Pancreas (tissue), 10 donors: Measurements from ENCODE around the gene SH2B3. TPM values are rescaled to one million over a fixed set of nuclear protein-coding genes. Genes with fewer than 3 reads are reported as not detected.
"Not testable (repeated sequence)": the region's sequence is repeated elsewhere in the genome, so short reads cannot be mapped to it uniquely, and the experiment has no call there.

Source experiments
- ATAC-seq, 4 donors: fragments of 200-7000 bp; cut with Tn5 transposase; one replicate each; pipeline versions ENCODE4 v1.8.0 to v1.9.1; 2020; ENCODE audit warnings: mild to moderate bottlenecking in 4 of 4, moderate library complexity in 4 of 4
- DNase-seq, 6 donors: peaks; one replicate each; pipeline ENCODE4 v3.0.0-alpha.2; 2020
- FAIRE-seq: peaks from 2 replicates; lab custom pipeline; 2012; peaks lifted over from hg19 to GRCh38; lab: Jason Lieb, UNC
- H3K27ac ChIP-seq, 4 donors: fragments of 200-600 bp; sonication (generic); 1 replicate in 3 of 4; 2 replicates in 1 of 4; pipeline versions ENCODE4 v1.5.0 to v1.8.0; 2020
- H3K27me3 ChIP-seq, 4 donors: fragments of 200-600 bp; one replicate each; pipeline ENCODE4 v1.8.0; 2021
- H3K36me3 ChIP-seq, 3 donors: fragments of 200-600 bp; sonication (generic) in 1 of 3; one replicate each; pipeline versions ENCODE4 v1.5.0 to v1.8.0; 2020 to 2021
- H3K4me1 ChIP-seq, 3 donors: fragments of 200-600 bp; one replicate each; pipeline ENCODE4 v1.8.0; 2021
- H3K4me3 ChIP-seq, 4 donors: fragments of 200-600 bp; sonication (generic) in 2 of 4; one replicate each; pipeline versions ENCODE4 v1.5.0 to v1.8.0; 2020 to 2021
- H3K9me3 ChIP-seq, 4 donors: fragments of 200-600 bp; one replicate each; pipeline ENCODE4 v1.8.0; 2021
- WGBS, 2 donors: extraction: QIAGEN DNeasy Blood & Tissue Kit; methylation state at CpG; one replicate each; pipeline ENCODE4 v1.1.7; 2013; 5-methylcytosine and 5-hydroxymethylcytosine counted together
- intact Hi-C, 3 donors: fragments of 100-400 bp; cut with DNase I; formaldehyde crosslinking; loops; one replicate each; pipeline versions ENCODE4 v1.11.1 to v1.14.2; 2022
- polyA plus RNA-seq, 2 donors: library from polyadenylated mRNA; stranded (reverse); fragments of 200-250 nt; gene quantifications; one replicate each; pipeline ENCODE4 v1.2.3, GENCODE V29; 2013
- total RNA-seq, 6 donors: library from RNA; stranded (reverse); fragmentation: NEBNext Ultra II Directional in 4 of 6; extraction: Animal tissue kit (Norgen Biotek cat#: 25700) in 4 of 6; gene quantifications; one replicate each; pipeline versions ENCODE4 v1.2.1 to v1.2.4, GENCODE V29; 2021 to 2023
- TF ChIP-seq, protein P1 (sequence below), 4 donors: fragments of 200-600 bp; sonication (generic) in 3 of 4; IDR thresholded peaks; one replicate each; pipeline versions ENCODE4 v1.5.0 to v1.8.0; 2021; ENCODE audit warnings: antibody characterized with exemption in 4 of 4
- donor health status: healthy with polysubstance abuse.
- donor health status: DM: no; HTN: no; CAD: no; lungs with moderate emphysema.
- donor health status: DM: no; HTN: no; CAD: no.
- donor health status: control.
- donor health status: control.
- donor health status: Bipolar disorder and iron deficiency.
- donor health status: DM: yes; HTN: yes; CAD: no.
- donor health status: DM: no; HTN: no; CAD: no.
- donor health status: DM: no; HTN: no; CAD: no.
- donor health status: DM: yes; HTN: yes; CAD: no.

The SH2B3 gene
- total and polyA plus RNA-seq, 8 donors = 2.8 to 15.0 (median 6.5) TPM

DNA sequence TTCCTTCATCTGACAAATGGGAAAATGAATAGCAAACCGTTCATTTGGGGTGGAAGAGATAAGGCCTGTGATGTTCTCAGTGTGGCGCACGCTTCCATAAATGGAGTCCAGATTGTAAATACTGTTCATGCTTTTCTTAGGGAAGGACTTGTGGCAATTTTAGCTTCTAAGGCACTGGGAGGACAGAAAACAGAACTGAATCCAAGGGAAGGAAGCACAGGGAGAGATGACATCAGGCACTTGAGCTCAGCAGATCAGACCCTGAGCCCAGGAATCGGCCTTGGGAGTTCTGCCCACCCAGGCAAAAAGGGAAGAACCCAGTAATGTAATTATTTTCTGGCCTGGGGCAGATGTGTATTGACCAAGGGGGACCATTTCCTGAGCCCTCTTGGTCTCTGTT lies 7.2 kb upstream of the SH2B3 start:
- Histone ChIP-seq H3K4me3 (no peak overlapping the region), H3K27ac (peak overlapping the region in 1 of 4 donors; percentile 39), H3K36me3 (no peaks in the 10 kb centered on the region), H3K4me1 (peaks cover 0 to 16% (median 0%) of the 10 kb centered on the region in 3 donors), H3K27me3 (no peaks in the 10 kb centered on the region), H3K9me3 (no peaks in the 10 kb centered on the region)
- DNase-seq (no peak), ATAC-seq (peak in 1 of 4 donors; percentile 6), FAIRE-seq (no peak)
- intact Hi-C loops = loop anchor here in 2 of 3 donors (5.0 to 10.0 kb wide), 2 partner anchors 54 to 136 kb away; no protein-coding TSS in a partner anchor
- TF ChIP-seq, protein P1, sequence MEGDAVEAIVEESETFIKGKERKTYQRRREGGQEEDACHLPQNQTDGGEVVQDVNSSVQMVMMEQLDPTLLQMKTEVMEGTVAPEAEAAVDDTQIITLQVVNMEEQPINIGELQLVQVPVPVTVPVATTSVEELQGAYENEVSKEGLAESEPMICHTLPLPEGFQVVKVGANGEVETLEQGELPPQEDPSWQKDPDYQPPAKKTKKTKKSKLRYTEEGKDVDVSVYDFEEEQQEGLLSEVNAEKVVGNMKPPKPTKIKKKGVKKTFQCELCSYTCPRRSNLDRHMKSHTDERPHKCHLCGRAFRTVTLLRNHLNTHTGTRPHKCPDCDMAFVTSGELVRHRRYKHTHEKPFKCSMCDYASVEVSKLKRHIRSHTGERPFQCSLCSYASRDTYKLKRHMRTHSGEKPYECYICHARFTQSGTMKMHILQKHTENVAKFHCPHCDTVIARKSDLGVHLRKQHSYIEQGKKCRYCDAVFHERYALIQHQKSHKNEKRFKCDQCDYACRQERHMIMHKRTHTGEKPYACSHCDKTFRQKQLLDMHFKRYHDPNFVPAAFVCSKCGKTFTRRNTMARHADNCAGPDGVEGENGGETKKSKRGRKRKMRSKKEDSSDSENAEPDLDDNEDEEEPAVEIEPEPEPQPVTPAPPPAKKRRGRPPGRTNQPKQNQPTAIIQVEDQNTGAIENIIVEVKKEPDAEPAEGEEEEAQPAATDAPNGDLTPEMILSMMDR (IDR thresholded peaks at IDR 0.05) = no peak
- 83 to 85% methylated on average over 4 of the region's 4 CpGs for WGBS, 2 donors

DNA sequence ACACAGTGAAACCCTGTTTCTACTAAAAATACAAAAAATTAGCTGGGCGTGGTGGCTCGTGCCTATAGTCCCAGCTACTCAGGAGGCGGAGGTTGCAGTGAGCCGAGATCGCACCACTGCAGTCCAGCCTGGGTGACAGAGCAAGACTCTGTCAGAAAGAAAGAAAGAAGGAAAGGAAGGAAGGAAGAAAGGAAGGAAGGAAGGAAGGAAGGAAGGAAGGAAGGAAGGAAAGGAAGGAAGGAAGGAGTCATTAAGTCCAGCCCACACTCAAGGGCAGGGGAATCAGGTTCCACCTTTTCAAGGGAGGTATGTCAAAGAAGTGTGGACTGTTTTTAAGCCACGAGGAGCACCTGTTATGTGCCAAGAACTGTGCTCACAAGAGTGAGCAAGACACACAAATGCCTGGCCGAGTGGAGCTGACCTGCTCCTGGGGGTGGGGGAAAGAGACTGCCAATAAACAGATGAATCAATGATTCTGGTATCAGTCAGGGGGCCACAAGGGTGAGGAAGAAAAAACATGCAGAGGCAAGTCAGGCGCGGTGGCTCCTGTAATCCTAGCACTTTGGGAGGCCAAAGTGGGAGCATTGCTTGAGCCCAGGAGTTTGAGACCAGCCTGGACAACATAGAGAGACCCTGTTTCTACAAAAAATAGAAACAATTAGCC lies 5.8 kb upstream of the SH2B3 start:
- ATAC-seq, H3K9me3 ChIP-seq, FAIRE-seq, H3K27me3 ChIP-seq, DNase-seq, H3K27ac ChIP-seq, H3K36me3 ChIP-seq, H3K4me3 ChIP-seq: not testable (repeated sequence)
- H3K4me1 ChIP-seq = peaks cover 0 to 25% (median 0%) of the 10 kb centered on the region in 3 donors
- intact Hi-C loops = loop anchor here in 2 of 3 donors (2.0 to 10.0 kb wide), 3 partner anchors 51 to 135 kb away; no protein-coding TSS in a partner anchor
- 87 to 89% methylated on average over 9 of the region's 9 CpGs for WGBS, 2 donors

DNA sequence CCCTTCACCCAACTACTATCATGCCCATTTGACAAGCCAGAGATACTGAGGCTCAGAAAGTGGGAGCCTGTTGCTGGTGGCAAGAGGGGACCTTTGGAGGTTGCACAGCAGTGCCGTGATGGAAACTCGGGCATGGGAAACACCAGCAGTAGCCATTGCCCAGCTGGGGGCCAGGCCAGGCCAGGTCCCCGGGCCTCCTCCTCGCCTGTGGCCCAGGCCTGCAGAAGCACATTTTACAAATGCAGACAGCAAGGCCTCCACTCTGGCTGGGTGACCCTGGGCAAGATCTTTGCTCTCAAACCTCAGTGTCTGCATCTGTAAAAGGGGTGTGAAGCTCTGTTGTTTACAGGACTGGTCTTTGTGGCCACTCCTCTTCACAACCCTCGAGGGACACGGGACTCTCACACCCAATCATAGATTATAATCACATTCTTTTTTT lies 4.5 kb upstream of the SH2B3 start:
- WGBS, 2 donors = 82 to 88% methylated on average over 6 of the region's 6 CpGs
- Histone ChIP-seq H3K36me3 (no peaks in the 10 kb centered on the region), H3K4me1 (peaks cover 0 to 28% (median 0%) of the 10 kb centered on the region in 3 donors), H3K27me3 (no peaks in the 10 kb centered on the region), H3K27ac (no peak overlapping the region), H3K9me3 (no peaks in the 10 kb centered on the region), H3K4me3 (no peak overlapping the region)
- DNase-seq (no peak), ATAC-seq (no peak), FAIRE-seq (no peak)
- intact Hi-C loops = loop anchor here in 1 of 3 donors (2.0 kb wide), 1 partner anchor 50 kb away; no protein-coding TSS in a partner anchor
- TF ChIP-seq, protein P1 (IDR thresholded peaks at IDR 0.05) = no peak

DNA sequence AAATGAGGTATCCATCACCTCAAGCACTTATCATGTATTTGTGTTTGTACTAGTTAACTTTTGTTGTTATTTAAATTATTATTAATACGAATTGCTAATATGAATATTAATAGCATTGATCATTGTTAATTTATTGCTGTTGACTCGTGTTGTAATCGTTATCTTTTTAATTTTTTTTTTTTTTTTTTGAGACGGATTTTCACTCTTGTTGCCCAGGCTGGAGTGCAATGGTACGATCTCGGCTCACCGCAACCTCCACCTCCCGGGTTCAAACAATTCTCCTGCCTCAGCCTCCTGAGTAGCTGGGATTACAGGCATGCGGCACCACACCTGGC lies 3.3 kb upstream of the SH2B3 start:
- H3K9me3 ChIP-seq, FAIRE-seq, intact Hi-C loops, H3K36me3 ChIP-seq, H3K4me3 ChIP-seq, ATAC-seq, H3K27me3 ChIP-seq, DNase-seq: not testable (repeated sequence)
- 53 to 60% methylated on average over 9 of the region's 9 CpGs for WGBS, 2 donors
- Histone ChIP-seq H3K27ac (peak overlapping the region; percentile 63 to 89 (median 76)), H3K4me1 (peaks cover 0 to 24% (median 0%) of the 10 kb centered on the region in 3 donors)

DNA sequence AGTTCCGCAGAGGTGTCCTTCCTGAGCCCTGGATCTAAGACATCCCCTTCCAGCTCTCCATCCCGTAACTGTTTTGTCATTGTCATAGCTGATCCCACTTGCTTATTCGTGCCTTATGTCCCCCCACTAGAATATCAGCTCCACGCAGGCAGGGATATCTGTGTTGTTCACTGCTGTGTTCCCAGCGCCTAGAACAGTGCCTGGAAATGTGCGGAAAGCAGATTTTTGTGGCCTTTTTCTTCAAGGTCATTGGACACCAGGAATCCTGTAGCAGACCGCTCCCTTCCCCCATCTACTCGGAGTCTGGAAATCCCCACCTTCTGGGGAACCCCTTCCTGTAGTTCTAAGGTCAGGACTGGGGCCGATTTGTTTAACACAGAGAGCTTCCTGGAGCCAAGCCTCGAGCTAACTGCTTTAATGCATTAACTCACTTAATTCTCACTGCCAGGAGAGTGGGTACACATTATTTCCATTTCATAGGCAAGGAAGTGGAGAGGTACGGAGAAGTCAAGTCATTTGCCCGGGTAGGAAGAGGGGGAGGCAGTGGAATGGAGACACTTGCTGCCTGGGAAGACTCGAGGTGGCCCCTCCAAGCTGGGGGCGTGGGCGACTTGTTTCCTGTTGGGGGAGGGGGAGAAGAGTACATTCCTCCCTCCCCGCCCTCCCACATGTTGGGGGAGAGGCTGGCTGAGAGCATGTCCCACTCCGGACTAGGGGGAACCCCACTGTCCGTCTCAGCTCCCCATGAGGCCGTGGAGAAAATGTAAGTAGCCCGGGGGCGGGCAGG lies 1.2 kb upstream of the SH2B3 start:
- Histone ChIP-seq H3K27ac (peak overlapping the region; percentile 12 to 89 (median 74)), H3K27me3 (no peaks in the 10 kb centered on the region), H3K4me1 (peaks cover 0 to 42% (median 6%) of the 10 kb centered on the region in 3 donors), H3K36me3 (no peaks in the 10 kb centered on the region), H3K9me3 (no peaks in the 10 kb centered on the region), H3K4me3 (peak overlapping the region in 3 of 4 donors; percentile 81 to 92 (median 91))
- WGBS, 2 donors = 31 to 32% methylated on average over 21 of the region's 21 CpGs
- intact Hi-C loops = no loop called here
- no peak for FAIRE-seq
- TF ChIP-seq, protein P1 (IDR thresholded peaks at IDR 0.05) = no peak
- peak in 2 of 4 donors; percentile 12 to 15 for ATAC-seq
- DNase-seq = peak in 4 of 6 donors; percentile 43 to 71 (median 59)
